Karpas-422 (cell line): Measurements from ENCODE around the gene CRYM. TPM values are rescaled to one million over a fixed set of nuclear protein-coding genes. Genes with fewer than 3 reads are reported as not detected.
"Not testable (repeated sequence)": the region's sequence is repeated elsewhere in the genome, so short reads cannot be mapped to it uniquely, and the experiment has no call there.

Experiments used
- DNase-seq: peaks from one replicate; pipeline ENCODE4 v3.0.0-alpha.2; 2015
- H2AFZ ChIP-seq: fragments of 200-600 bp; sonication (generic); 2 replicates; pipeline ENCODE4 v1.6.1; 2014; ENCODE audit warnings: antibody characterized with exemption, low read length, mixed read lengths
- H3K27ac ChIP-seq: fragments of 200-600 bp; sonication (generic); 2 replicates; pipeline ENCODE4 v1.5.1; 2014; ENCODE audit warnings: mild to moderate bottlenecking, low read length, moderate library complexity
- H3K27me3 ChIP-seq: fragments of 200-600 bp; sonication (generic); 2 replicates; pipeline ENCODE4 v1.6.1; 2014; ENCODE audit warnings: low read length, mixed read lengths
- H3K36me3 ChIP-seq: fragments of 200-600 bp; sonication (generic); 2 replicates; pipeline ENCODE4 v1.6.1; 2014; ENCODE audit warnings: low read length, mixed read lengths; ENCODE audit not compliant: insufficient read depth
- H3K4me1 ChIP-seq: fragments of 200-600 bp; sonication (generic); 2 replicates; pipeline ENCODE4 v1.6.1; 2014; ENCODE audit warnings: mild to moderate bottlenecking, low read length, mixed read lengths
- H3K4me2 ChIP-seq: fragments of 200-600 bp; sonication (generic); 2 replicates; pipeline ENCODE4 v1.6.1; 2014; ENCODE audit warnings: low read length, low read depth, mild to moderate bottlenecking; ENCODE audit not compliant: poor library complexity, severe bottlenecking
- H3K4me3 ChIP-seq: fragments of 200-600 bp; sonication (generic); 2 replicates; pipeline ENCODE4 v1.5.1; 2014; ENCODE audit warnings: mild to moderate bottlenecking, antibody characterized with exemption, low read length, mixed read lengths
- H3K79me2 ChIP-seq: fragments of 200-600 bp; sonication (generic); 2 replicates; pipeline ENCODE4 v1.6.1; 2014; ENCODE audit warnings: mild to moderate bottlenecking, low read length, mixed read lengths
- H3K9ac ChIP-seq: fragments of 200-600 bp; sonication (generic); 2 replicates; pipeline ENCODE4 v1.6.0; 2014; ENCODE audit warnings: low read length
- H3K9me2 ChIP-seq: fragments of 200-600 bp; sonication (generic), shearing (Covaris generic); replicated peaks from 2 replicates; pipeline ENCODE4 v1.6.0; 2014; ENCODE audit warnings: mild to moderate bottlenecking, low read length, moderate library complexity; ENCODE audit not compliant: insufficient read depth
- H3K9me3 ChIP-seq: fragments of 300-700, 200-600 bp; sonication (generic); 2 replicates; pipeline ENCODE4 v1.6.1; 2014; ENCODE audit warnings: low read length, mixed read lengths
- H4K20me1 ChIP-seq: fragments of 200-600 bp; sonication (generic); 2 replicates; pipeline ENCODE4 v1.6.1; 2014; ENCODE audit warnings: mild to moderate bottlenecking, antibody characterized with exemption, low read length, low read depth; ENCODE audit not compliant: insufficient read depth
- total RNA-seq: library from RNA; depleted of rRNA; stranded (reverse); fragments of >200 nt; shearing (Covaris generic); gene quantifications from 2 replicates; pipeline ENCODE4 v1.2.3, GENCODE V29; 2014; ENCODE audit warnings: low replicate concordance

CRYM gene
- total RNA-seq, 1 experiment from 2014 or later: 6.8 TPM

- not testable (repeated sequence) for H3K27ac ChIP-seq, DNase-seq, H3K9me3 ChIP-seq, H3K9me2 ChIP-seq, H3K4me2 ChIP-seq, H3K9ac ChIP-seq, H3K4me3 ChIP-seq, H4K20me1 ChIP-seq, H2AFZ ChIP-seq, H3K27me3 ChIP-seq
- Histone ChIP-seq H3K36me3 (peaks cover 26% of the 10 kb centered on the region), H3K4me1 (peaks cover 21% of the 10 kb centered on the region), H3K79me2 (peaks cover 64% of the 10 kb centered on the region)
These were observed 34.0 kb upstream of the CRYM start for GRCh38 chr16:21312046-21312445.

GRCh38 chr16:21306712-21307111, 28.6 kb upstream of the CRYM start:
- H3K4me2 ChIP-seq, H4K20me1 ChIP-seq, H3K27me3 ChIP-seq, DNase-seq, H3K4me3 ChIP-seq, H3K9me3 ChIP-seq, H3K9ac ChIP-seq, H3K27ac ChIP-seq, H2AFZ ChIP-seq, H3K9me2 ChIP-seq: not testable (repeated sequence)
- H3K79me2 ChIP-seq: peaks cover 89% of the 10 kb centered on the region
- peaks cover 33% of the 10 kb centered on the region for H3K36me3 ChIP-seq
- peaks cover 20% of the 10 kb centered on the region for H3K4me1 ChIP-seq

- Histone ChIP-seq H3K9ac (peak overlapping the region; percentile 87), H3K79me2 (peaks cover 53% of the 10 kb centered on the region), H2AFZ (no peak overlapping the region), H4K20me1 (no peaks in the 10 kb centered on the region), H3K4me1 (peaks cover 32% of the 10 kb centered on the region), H3K9me2 (no peaks in the 10 kb centered on the region), H3K27me3 (no peaks in the 10 kb centered on the region), H3K27ac (peak overlapping the region; percentile 90), H3K9me3 (no peaks in the 10 kb centered on the region), H3K36me3 (peaks cover 11% of the 10 kb centered on the region), H3K4me2 (peak overlapping the region; percentile 85), H3K4me3 (peak overlapping the region; percentile 72)
- DNase-seq: peak; percentile 55
These were observed 24.9 kb upstream of the CRYM start for GRCh38 chr16:21302898-21303528.

- peak overlapping the region; percentile 90 for H3K27ac ChIP-seq
- no peaks in the 10 kb centered on the region for H3K9me3 ChIP-seq
- H3K4me3 ChIP-seq: peak overlapping the region; percentile 72
- DNase-seq: peak; percentile 62
- H3K4me2 ChIP-seq: peak overlapping the region; percentile 85
- no peaks in the 10 kb centered on the region for H4K20me1 ChIP-seq
- H3K9ac ChIP-seq: peak overlapping the region; percentile 87
- peaks cover 48% of the 10 kb centered on the region for H3K79me2 ChIP-seq
- no peak overlapping the region for H2AFZ ChIP-seq
- H3K4me1 ChIP-seq: peaks cover 32% of the 10 kb centered on the region
- no peaks in the 10 kb centered on the region for H3K27me3 ChIP-seq
- no peaks in the 10 kb centered on the region for H3K9me2 ChIP-seq
- H3K36me3 ChIP-seq: peaks cover 11% of the 10 kb centered on the region
These were observed 24.4 kb upstream of the CRYM start for GRCh38 chr16:21302454-21302853.

GRCh38 chr16:21301895-21302291, 23.8 kb upstream of the CRYM start:
- Histone ChIP-seq H3K4me3 (peak overlapping the region; percentile 72), H3K9ac (peak overlapping the region; percentile 87), H3K9me2 (no peaks in the 10 kb centered on the region), H4K20me1 (no peaks in the 10 kb centered on the region), H3K27me3 (no peaks in the 10 kb centered on the region), H3K79me2 (peaks cover 48% of the 10 kb centered on the region), H3K4me2 (peak overlapping the region; percentile 85), H2AFZ (no peak overlapping the region), H3K4me1 (peaks cover 32% of the 10 kb centered on the region), H3K9me3 (no peaks in the 10 kb centered on the region), H3K27ac (peak overlapping the region; percentile 90), H3K36me3 (peaks cover 11% of the 10 kb centered on the region)
- no peak for DNase-seq

GRCh38 chr16:21301168-21301894, 23.2 kb upstream of the CRYM start:
- H2AFZ ChIP-seq: 0 out of 2 replicates have a peak overlapping the region, but pooled peaks have one; percentile 16
- peak overlapping the region; percentile 72 for H3K4me3 ChIP-seq
- no peaks in the 10 kb centered on the region for H3K9me3 ChIP-seq
- H3K79me2 ChIP-seq: peaks cover 43% of the 10 kb centered on the region
- peaks cover 32% of the 10 kb centered on the region for H3K4me1 ChIP-seq
- no peaks in the 10 kb centered on the region for H4K20me1 ChIP-seq
- peak; percentile 96 for DNase-seq
- H3K27ac ChIP-seq: peak overlapping the region; percentile 90
- H3K27me3 ChIP-seq: no peaks in the 10 kb centered on the region
- H3K4me2 ChIP-seq: peak overlapping the region; percentile 85
- no peaks in the 10 kb centered on the region for H3K9me2 ChIP-seq
- peak overlapping the region; percentile 87 for H3K9ac ChIP-seq
- H3K36me3 ChIP-seq: peaks cover 11% of the 10 kb centered on the region

- Histone ChIP-seq H3K4me2 (peak overlapping the region; percentile 85), H3K9me2 (no peaks in the 10 kb centered on the region), H3K36me3 (peaks cover 6% of the 10 kb centered on the region), H3K79me2 (peaks cover 36% of the 10 kb centered on the region), H3K27ac (peak overlapping the region; percentile 90), H3K4me1 (peaks cover 32% of the 10 kb centered on the region), H4K20me1 (no peaks in the 10 kb centered on the region), H3K9me3 (no peaks in the 10 kb centered on the region), H3K27me3 (no peaks in the 10 kb centered on the region), H3K9ac (peak overlapping the region; percentile 87), H3K4me3 (peak overlapping the region; percentile 72), H2AFZ (peak overlapping the region; percentile 28; the same call in 1 of the 2 replicates)
- peak; percentile 94 for DNase-seq
These were observed 22.4 kb upstream of the CRYM start for GRCh38 chr16:21300309-21301167.

- not testable (repeated sequence) for H3K9me3 ChIP-seq, DNase-seq, H3K27ac ChIP-seq, H3K79me2 ChIP-seq, H2AFZ ChIP-seq, H3K4me3 ChIP-seq, H3K9me2 ChIP-seq, H3K4me1 ChIP-seq, H3K9ac ChIP-seq, H3K27me3 ChIP-seq, H3K36me3 ChIP-seq, H3K4me2 ChIP-seq, H4K20me1 ChIP-seq
These were observed 11.7 kb upstream of the CRYM start for GRCh38 chr16:21289789-21290188.
